GM19099 (cell line): ENCODE results near the gene FAM162B.

Source experiments
- POLR2A ChIP-seq: IDR thresholded peaks from 3 replicates; pipeline ENCODE4 v1.6.1; 2011; ENCODE audit warnings: low read depth; ENCODE audit not compliant: insufficient read length; ENCODE audit errors: extremely low read depth

FAM162B gene

DNA sequence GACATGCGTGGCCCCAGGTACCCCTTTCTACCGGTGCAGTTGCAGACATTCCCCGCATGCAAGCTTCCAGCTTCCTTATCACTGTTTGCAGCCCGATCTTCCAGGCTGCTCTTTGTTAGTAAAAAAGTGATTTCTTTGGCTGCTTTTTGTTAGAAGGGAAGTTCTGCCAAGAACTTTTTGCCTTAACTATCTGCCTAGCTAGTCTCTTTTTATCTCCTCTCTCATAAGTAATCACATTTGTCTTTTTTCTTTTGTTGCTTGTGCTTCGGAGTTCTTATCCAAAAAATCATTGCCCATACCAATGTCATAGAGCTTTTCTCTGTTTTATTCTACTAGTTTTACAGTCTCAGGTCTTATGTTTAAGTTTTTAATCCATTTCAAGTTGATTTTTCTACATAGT is 20.3 kb downstream of the FAM162B start:
- TF ChIP-seq POLR2A: no peak

- TF ChIP-seq POLR2A: no peak
Observed at GRCh38 chr6:116741571-116741970, 23.9 kb downstream of the FAM162B start.

DNA sequence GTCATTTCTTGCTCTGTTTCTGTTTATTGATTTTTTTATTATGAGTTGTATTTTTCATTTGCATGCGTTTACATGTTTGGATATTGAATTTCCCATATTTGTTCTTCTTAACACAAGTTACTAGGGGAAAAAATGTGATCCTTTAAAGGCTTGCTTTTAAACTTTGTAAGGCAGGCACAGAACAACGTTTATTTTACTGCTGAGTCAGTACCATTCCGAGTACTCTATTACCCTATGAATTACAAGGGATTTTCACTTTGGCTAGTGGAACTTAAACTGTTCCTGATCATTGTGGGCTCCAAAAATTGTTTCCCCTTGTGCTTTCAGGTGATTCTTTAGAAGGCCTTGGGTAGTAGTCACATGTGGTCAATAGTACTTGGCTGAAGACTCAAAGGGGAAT is 28.5 kb downstream of the FAM162B start:
- no peak for TF ChIP-seq POLR2A

- TF ChIP-seq POLR2A: no peak
Observed at GRCh38 chr6:116730513-116730912, 35.0 kb downstream of the FAM162B start.

- TF ChIP-seq POLR2A: no peak
Observed at GRCh38 chr6:116726947-116727346, 38.6 kb downstream of the FAM162B start.

DNA sequence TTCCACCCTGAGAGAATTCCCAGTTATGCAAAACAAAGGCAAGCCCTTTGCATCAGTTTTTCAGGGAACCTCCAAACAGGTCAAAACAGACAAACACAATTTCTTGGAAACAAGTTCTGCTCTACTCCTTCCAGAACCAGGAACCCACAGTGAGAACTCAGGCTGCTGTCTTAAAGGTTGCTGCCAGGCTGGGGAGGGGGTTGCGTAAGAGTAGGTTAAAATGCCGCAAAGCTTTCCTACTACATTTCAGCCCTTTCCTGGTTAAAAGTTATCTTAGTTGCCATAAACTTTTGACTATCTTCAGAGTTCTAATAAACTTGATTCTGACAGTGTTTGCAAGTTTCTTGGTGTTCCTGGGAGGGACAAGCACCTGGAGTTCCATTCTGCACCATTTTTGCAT is 50.8 kb downstream of the FAM162B start:
- TF ChIP-seq POLR2A: no peak

GRCh38 chr6:116714296-116714695 is 51.2 kb downstream of the FAM162B start:
- no peak for TF ChIP-seq POLR2A

DNA sequence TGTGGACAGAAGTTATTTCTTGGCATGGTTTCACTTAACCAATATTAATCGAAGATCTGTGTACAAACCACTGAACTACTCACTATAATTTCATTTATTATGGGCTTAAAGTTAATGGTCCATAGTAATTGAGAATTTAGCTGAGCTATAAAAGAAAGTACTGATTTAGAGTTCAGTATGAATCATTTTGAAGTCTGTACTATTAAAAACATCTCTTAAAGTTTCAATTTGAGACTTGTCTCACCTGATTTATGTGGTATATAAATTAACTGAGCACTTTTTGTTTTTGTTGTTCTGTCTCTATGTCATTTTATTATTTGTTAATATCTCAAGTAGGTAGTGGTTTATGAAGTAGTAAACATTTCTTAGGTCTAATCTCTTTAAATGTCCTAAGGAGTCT is 59.6 kb downstream of the FAM162B start:
- TF ChIP-seq POLR2A: no peak
